NK-92 treated with Interleukin-12 subunit alpha and Interleukin-12 subunit beta, amount 100 ng/mL, for 24 hours (cell line): Measurements from ENCODE around the gene TSPAN16.
A peak's percentile ranks its signal among the peaks of the same experiment; 100 is the strongest.
"Not testable (repeated sequence)": the region's sequence is repeated elsewhere in the genome, so short reads cannot be mapped to it uniquely, and the experiment has no call there.

Experiments used
- DNase-seq: peaks from one replicate; lab custom pipeline; 2025; lab: John Stamatoyannopoulos, UW

TSPAN16 gene

GRCh38 chr19:11320278-11320995 is 24.5 kb downstream of the TSPAN16 start:
- DNase-seq = not testable (repeated sequence)

- no peak for DNase-seq
These were observed 25.5 kb downstream of the TSPAN16 start for GRCh38 chr19:11321191-11322126.

- peak; percentile 28 for DNase-seq
These were observed 26.5 kb downstream of the TSPAN16 start for GRCh38 chr19:11322269-11323024.

GRCh38 chr19:11323601-11324078 is 27.7 kb downstream of the TSPAN16 start:
- no peak for DNase-seq

GRCh38 chr19:11324079-11324661 is 28.2 kb downstream of the TSPAN16 start:
- peak; percentile 94 for DNase-seq

GRCh38 chr19:11324748-11325389 is 28.9 kb downstream of the TSPAN16 start:
- no peak for DNase-seq

- no peak for DNase-seq
These were observed 29.6 kb downstream of the TSPAN16 start for GRCh38 chr19:11325544-11325943.

GRCh38 chr19:11330127-11330526 is 34.2 kb downstream of the TSPAN16 start:
- DNase-seq = no peak

GRCh38 chr19:11331502-11331901 is 35.5 kb downstream of the TSPAN16 start:
- DNase-seq = no peak

GRCh38 chr19:11332822-11333221 is 36.9 kb downstream of the TSPAN16 start:
- no peak for DNase-seq

- DNase-seq = not testable (repeated sequence)
These were observed 37.9 kb downstream of the TSPAN16 start for GRCh38 chr19:11333838-11334237.

- DNase-seq = no peak
These were observed 39.6 kb downstream of the TSPAN16 start for GRCh38 chr19:11335449-11336146.

GRCh38 chr19:11337080-11337479 is 41.1 kb downstream of the TSPAN16 start:
- no peak for DNase-seq

GRCh38 chr19:11338121-11338520 is 42.2 kb downstream of the TSPAN16 start:
- no peak for DNase-seq

GRCh38 chr19:11338569-11339253 is 42.8 kb downstream of the TSPAN16 start:
- DNase-seq = no peak

GRCh38 chr19:11339254-11340098 is 43.5 kb downstream of the TSPAN16 start, which contains the start of gene RAB3D:
Gene RAB3D (minus strand): TSS chr19:11339657. CDS start chr19:11337399, 2,258 bp downstream.
- no peak for DNase-seq

- not testable (repeated sequence) for DNase-seq
These were observed 44.1 kb downstream of the TSPAN16 start for GRCh38 chr19:11340099-11340467.

- DNase-seq = no peak
These were observed 46.5 kb downstream of the TSPAN16 start for GRCh38 chr19:11342429-11342828.
